ENCODE data around the gene PTPRE. TPM values are rescaled to one million over a fixed set of nuclear protein-coding genes. Genes with fewer than 3 reads are reported as not detected.

The PTPRE gene
- total RNA-seq, 2 donors from 2014 or later: 32.7 to 54.1 TPM

- no peaks in the 10 kb centered on the region for H3K9me3 Mint-ChIP-seq
- H3K4me1 Mint-ChIP-seq: peaks cover 26% of the 10 kb centered on the region
- no peaks in the 10 kb centered on the region for H3K27me3 Mint-ChIP-seq
- peak overlapping the region; percentile 75 for H3K27ac Mint-ChIP-seq
- H3K4me3 Mint-ChIP-seq: peak overlapping the region; percentile 60
- peak; percentile 82 for ATAC-seq (replicated peaks)
- H3K36me3 Mint-ChIP-seq (ENCODE audit: low read depth): peaks cover 41% of the 10 kb centered on the region
Observed at GRCh38 chr10:128095027-128095752, 188.3 kb downstream of the PTPRE start.

GRCh38 chr10:128095753-128096469 lies 189.0 kb downstream of the PTPRE start:
- Mint-ChIP-seq H3K27ac (peak overlapping the region; percentile 75), H3K27me3 (no peaks in the 10 kb centered on the region), H3K4me3 (peak overlapping the region; percentile 60), H3K4me1 (peaks cover 26% of the 10 kb centered on the region), H3K9me3 (no peaks in the 10 kb centered on the region), H3K36me3 (ENCODE audit: low read depth) (peaks cover 48% of the 10 kb centered on the region)
- peak; percentile 64 for ATAC-seq (replicated peaks)

GRCh38 chr10:128096486-128097199 lies 189.7 kb downstream of the PTPRE start:
- no peak for ATAC-seq (replicated peaks)
- Mint-ChIP-seq H3K27ac (peak overlapping the region; percentile 75), H3K4me3 (peak overlapping the region; percentile 60)

GRCh38 chr10:128097783-128098182 lies 190.9 kb downstream of the PTPRE start:
- no peak for ATAC-seq (replicated peaks)
- Mint-ChIP-seq H3K4me3 (no peak overlapping the region), H3K27me3 (no peaks in the 10 kb centered on the region), H3K27ac (peak overlapping the region; percentile 66), H3K9me3 (no peaks in the 10 kb centered on the region), H3K36me3 (ENCODE audit: low read depth) (peaks cover 66% of the 10 kb centered on the region), H3K4me1 (peaks cover 32% of the 10 kb centered on the region)

More at GRCh38 chr10:128096486-128097199, 189.7 kb downstream of the PTPRE start:
- no peaks in the 10 kb centered on the region for H3K9me3 Mint-ChIP-seq
- H3K4me1 Mint-ChIP-seq: peaks cover 32% of the 10 kb centered on the region
- peaks cover 55% of the 10 kb centered on the region for H3K36me3 Mint-ChIP-seq (ENCODE audit: low read depth)
- H3K27me3 Mint-ChIP-seq: no peaks in the 10 kb centered on the region

- no peaks in the 10 kb centered on the region for H3K27me3 Mint-ChIP-seq
- no peak for ATAC-seq (replicated peaks)
- H3K4me3 Mint-ChIP-seq: no peak overlapping the region
- H3K9me3 Mint-ChIP-seq: no peaks in the 10 kb centered on the region
- H3K27ac Mint-ChIP-seq: no peak overlapping the region
- peaks cover 75% of the 10 kb centered on the region for H3K36me3 Mint-ChIP-seq (ENCODE audit: low read depth)
- H3K4me1 Mint-ChIP-seq: peaks cover 38% of the 10 kb centered on the region
Observed at GRCh38 chr10:128098631-128099030, 191.7 kb downstream of the PTPRE start.

GRCh38 chr10:128099901-128100300 lies 193.0 kb downstream of the PTPRE start:
- Mint-ChIP-seq H3K9me3 (no peaks in the 10 kb centered on the region), H3K27ac (no peak overlapping the region), H3K36me3 (ENCODE audit: low read depth) (peaks cover 80% of the 10 kb centered on the region), H3K27me3 (no peaks in the 10 kb centered on the region), H3K4me1 (peaks cover 42% of the 10 kb centered on the region), H3K4me3 (no peak overlapping the region)
- ATAC-seq (replicated peaks): no peak

GRCh38 chr10:128101901-128102300 lies 195.0 kb downstream of the PTPRE start:
- Mint-ChIP-seq H3K9me3 (no peaks in the 10 kb centered on the region), H3K4me1 (peaks cover 24% of the 10 kb centered on the region), H3K27me3 (no peaks in the 10 kb centered on the region), H3K4me3 (no peak overlapping the region), H3K36me3 (ENCODE audit: low read depth) (peaks cover 69% of the 10 kb centered on the region), H3K27ac (no peak overlapping the region)
- ATAC-seq (replicated peaks): no peak

- no peak for ATAC-seq (replicated peaks)
- H3K4me3 Mint-ChIP-seq: no peak overlapping the region
- peaks cover 65% of the 10 kb centered on the region for H3K36me3 Mint-ChIP-seq (ENCODE audit: low read depth)
- peak overlapping the region; percentile 4 for H3K27ac Mint-ChIP-seq
- H3K9me3 Mint-ChIP-seq: no peaks in the 10 kb centered on the region
- H3K27me3 Mint-ChIP-seq: no peaks in the 10 kb centered on the region
- H3K4me1 Mint-ChIP-seq: peaks cover 20% of the 10 kb centered on the region
Observed at GRCh38 chr10:128102480-128103228, 195.8 kb downstream of the PTPRE start.

GRCh38 chr10:128103229-128103714 lies 196.4 kb downstream of the PTPRE start:
- Mint-ChIP-seq H3K27me3 (no peaks in the 10 kb centered on the region), H3K4me1 (peaks cover 16% of the 10 kb centered on the region), H3K4me3 (no peak overlapping the region), H3K27ac (peak overlapping the region; percentile 4), H3K36me3 (ENCODE audit: low read depth) (peaks cover 59% of the 10 kb centered on the region), H3K9me3 (no peaks in the 10 kb centered on the region)
- peak; percentile 12 for ATAC-seq (replicated peaks)

- ATAC-seq (replicated peaks): no peak
- H3K9me3 Mint-ChIP-seq: no peaks in the 10 kb centered on the region
- H3K4me1 Mint-ChIP-seq: peaks cover 16% of the 10 kb centered on the region
- H3K27ac Mint-ChIP-seq: no peak overlapping the region
- H3K27me3 Mint-ChIP-seq: no peaks in the 10 kb centered on the region
- H3K36me3 Mint-ChIP-seq (ENCODE audit: low read depth): peaks cover 38% of the 10 kb centered on the region
- no peak overlapping the region for H3K4me3 Mint-ChIP-seq
Observed at GRCh38 chr10:128105383-128105782, 198.5 kb downstream of the PTPRE start.

- Mint-ChIP-seq H3K36me3 (ENCODE audit: low read depth) (no peaks in the 10 kb centered on the region), H3K4me3 (no peak overlapping the region), H3K27ac (no peak overlapping the region), H3K9me3 (no peaks in the 10 kb centered on the region), H3K4me1 (no peaks in the 10 kb centered on the region), H3K27me3 (no peaks in the 10 kb centered on the region)
- no peak for ATAC-seq (replicated peaks)
Observed at GRCh38 chr10:128109707-128110106, 202.8 kb downstream of the PTPRE start.

- no peak for ATAC-seq (replicated peaks)
- Mint-ChIP-seq H3K27me3 (no peaks in the 10 kb centered on the region), H3K36me3 (ENCODE audit: low read depth) (no peaks in the 10 kb centered on the region)
Observed at GRCh38 chr10:128110339-128110738, 203.4 kb downstream of the PTPRE start.

GRCh38 chr10:128111696-128112095 lies 204.8 kb downstream of the PTPRE start:
- Mint-ChIP-seq H3K4me1 (no peaks in the 10 kb centered on the region), H3K4me3 (no peak overlapping the region), H3K27ac (no peak overlapping the region), H3K9me3 (no peaks in the 10 kb centered on the region), H3K36me3 (ENCODE audit: low read depth) (no peaks in the 10 kb centered on the region), H3K27me3 (no peaks in the 10 kb centered on the region)
- ATAC-seq (replicated peaks): no peak

More at GRCh38 chr10:128110339-128110738, 203.4 kb downstream of the PTPRE start:
- Mint-ChIP-seq H3K4me1 (no peaks in the 10 kb centered on the region), H3K27ac (no peak overlapping the region), H3K4me3 (no peak overlapping the region), H3K9me3 (no peaks in the 10 kb centered on the region)

- Mint-ChIP-seq H3K27ac (no peak overlapping the region), H3K4me1 (no peaks in the 10 kb centered on the region), H3K4me3 (no peak overlapping the region), H3K27me3 (no peaks in the 10 kb centered on the region), H3K9me3 (no peaks in the 10 kb centered on the region), H3K36me3 (ENCODE audit: low read depth) (no peaks in the 10 kb centered on the region)
- no peak for ATAC-seq (replicated peaks)
Observed at GRCh38 chr10:128113026-128113425, 206.1 kb downstream of the PTPRE start.
